WI38 (cell line): ENCODE measurements around the gene PITX1.

Experiments
- H3K4me3 ChIP-seq: 2 replicates; pipeline ENCODE4 v1.5.1; 2011; ENCODE audit warnings: low read depth, mild to moderate bottlenecking, control low read depth, low read length
- CTCF ChIP-seq: IDR thresholded peaks from 2 replicates; pipeline ENCODE4 v1.5.1; 2012; ENCODE audit warnings: low read depth, mild to moderate bottlenecking, control low read depth, low read length

The PITX1 gene

GRCh38 chr5:135036405-135036804 is 2.4 kb upstream of the PITX1 start:
- no peak for TF ChIP-seq CTCF
- H3K4me3 ChIP-seq: no peak overlapping the region

- no peak for TF ChIP-seq CTCF
- no peak overlapping the region for H3K4me3 ChIP-seq
Measured at GRCh38 chr5:135035678-135036030, 1.6 kb upstream of the PITX1 start.

GRCh38 chr5:135034963-135035677 is 1.1 kb upstream of the PITX1 start:
- no peak overlapping the region for H3K4me3 ChIP-seq
- TF ChIP-seq CTCF: no peak

- peak overlapping the region; percentile 93 for H3K4me3 ChIP-seq
- no peak for TF ChIP-seq CTCF
Measured at GRCh38 chr5:135034236-135034962, 371 bp upstream of the PITX1 start.

GRCh38 chr5:135032999-135033861 is 798 bp downstream of the PITX1 start:
- H3K4me3 ChIP-seq: peak overlapping the region; percentile 93
- no peak for TF ChIP-seq CTCF

- TF ChIP-seq CTCF: no peak
- peak overlapping the region; percentile 93 for H3K4me3 ChIP-seq
Measured at GRCh38 chr5:135032695-135032998, 1.4 kb downstream of the PITX1 start.
